Urinary bladder (tissue), 4 donors: Measurements from ENCODE around the gene C2orf68. TPM values are rescaled to one million over a fixed set of nuclear protein-coding genes. Genes with fewer than 3 reads are reported as not detected.
A peak's percentile ranks its signal among the peaks of the same experiment; 100 is the strongest.
"Not testable (repeated sequence)": the region's sequence is repeated elsewhere in the genome, so short reads cannot be mapped to it uniquely, and the experiment has no call there.

Experiments
- DNase-seq: peaks from one replicate; pipeline ENCODE4 v3.0.0-alpha.2; 2015; ENCODE audit errors: extremely low spot score
- H3K27ac ChIP-seq: one replicate; pipeline ENCODE4 v1.5.1; 2013; ENCODE audit warnings: low read depth, mild to moderate bottlenecking, moderate library complexity
- H3K36me3 ChIP-seq: one replicate; pipeline ENCODE4 v1.6.1; 2013; ENCODE audit warnings: mild to moderate bottlenecking, moderate library complexity; ENCODE audit not compliant: insufficient read depth
- H3K4me1 ChIP-seq: one replicate; pipeline ENCODE4 v1.6.1; 2013; ENCODE audit warnings: mild to moderate bottlenecking, moderate library complexity; ENCODE audit not compliant: insufficient read depth
- H3K4me3 ChIP-seq: one replicate; pipeline ENCODE4 v1.5.1; 2013; ENCODE audit warnings: low read depth, low read length
- WGBS: extraction: QIAGEN DNeasy Blood & Tissue Kit; methylation state at CpG from one replicate; pipeline ENCODE4 v1.1.7; 2013; 5-methylcytosine and 5-hydroxymethylcytosine counted together
- polyA plus RNA-seq: library from polyadenylated mRNA; stranded (reverse); fragments of 200-250 nt; gene quantifications from one replicate; pipeline ENCODE4 v1.2.3, GENCODE V29; 2013
- total RNA-seq: library from RNA; depleted of rRNA; stranded (reverse); fragments of >200 nt; gene quantifications from one replicate; pipeline ENCODE4 v1.2.3, GENCODE V29; 2014
- donor health status: healthy with polysubstance abuse.
- donor health status: healthy.

C2orf68 gene
- total and polyA plus RNA-seq, 2 donors, result 20.0 to 40.8 TPM

- no peaks in the 10 kb centered on the region for H3K4me1 ChIP-seq
- no peak for DNase-seq
- WGBS, result 83% methylated on average over 17 of the region's 17 CpGs
- peaks cover 3% of the 10 kb centered on the region for H3K36me3 ChIP-seq
- no peak overlapping the region for H3K4me3 ChIP-seq
- H3K27ac ChIP-seq, result no peak overlapping the region
These were observed 3.5 kb upstream of the C2orf68 start for GRCh38 chr2:85615413-85615728.

- H3K4me1 ChIP-seq, H3K36me3 ChIP-seq, H3K4me3 ChIP-seq, DNase-seq, H3K27ac ChIP-seq: not testable (repeated sequence)
- 89% methylated on average over 7 of the region's 7 CpGs for WGBS
These were observed 2.9 kb upstream of the C2orf68 start for GRCh38 chr2:85614757-85615156.

- H3K4me3 ChIP-seq, result no peak overlapping the region
- H3K27ac ChIP-seq, result no peak overlapping the region
- 70% methylated on average over 10 of the region's 10 CpGs for WGBS
- DNase-seq, result no peak
- no peaks in the 10 kb centered on the region for H3K36me3 ChIP-seq
- no peaks in the 10 kb centered on the region for H3K4me1 ChIP-seq
These were observed 2.0 kb upstream of the C2orf68 start for GRCh38 chr2:85613717-85614515.

GRCh38 chr2:85611217-85611704 is 605 bp downstream of the C2orf68 start:
- Histone ChIP-seq H3K4me3 (peak overlapping the region; percentile 83), H3K4me1 (no peaks in the 10 kb centered on the region), H3K36me3 (no peaks in the 10 kb centered on the region), H3K27ac (peak overlapping the region; percentile 88)
- WGBS, result 6% methylated on average over 24 of the region's 24 CpGs
- DNase-seq, result no peak

GRCh38 chr2:85607268-85608215 is 4.3 kb downstream of the C2orf68 start:
- WGBS, result 78% methylated on average over 9 of the region's 9 CpGs
- DNase-seq, result no peak
- no peak overlapping the region for H3K27ac ChIP-seq
- H3K4me3 ChIP-seq, result no peak overlapping the region
- no peaks in the 10 kb centered on the region for H3K4me1 ChIP-seq
- H3K36me3 ChIP-seq, result no peaks in the 10 kb centered on the region

- DNase-seq, result no peak
- no peak overlapping the region for H3K4me3 ChIP-seq
- no peaks in the 10 kb centered on the region for H3K4me1 ChIP-seq
- no peaks in the 10 kb centered on the region for H3K36me3 ChIP-seq
- 57% methylated on average over 7 of the region's 7 CpGs for WGBS
- no peak overlapping the region for H3K27ac ChIP-seq
These were observed 5.8 kb downstream of the C2orf68 start for GRCh38 chr2:85606116-85606455.

- Histone ChIP-seq H3K4me3 (no peak overlapping the region), H3K4me1 (no peaks in the 10 kb centered on the region), H3K27ac (no peak overlapping the region), H3K36me3 (no peaks in the 10 kb centered on the region)
- WGBS, result 29% methylated on average over 4 of the region's 4 CpGs
- peak; percentile 60 for DNase-seq
These were observed 6.3 kb downstream of the C2orf68 start for GRCh38 chr2:85605406-85606115.

GRCh38 chr2:85604568-85605339 is 7.1 kb downstream of the C2orf68 start:
- WGBS, result 54% methylated on average over 6 of the region's 6 CpGs
- Histone ChIP-seq H3K27ac (no peak overlapping the region), H3K36me3 (no peaks in the 10 kb centered on the region), H3K4me1 (no peaks in the 10 kb centered on the region), H3K4me3 (no peak overlapping the region)
- DNase-seq, result no peak

GRCh38 chr2:85604133-85604444 is 7.8 kb downstream of the C2orf68 start:
- not testable (repeated sequence) for H3K4me1 ChIP-seq, H3K36me3 ChIP-seq, DNase-seq, H3K27ac ChIP-seq, H3K4me3 ChIP-seq
- 84% methylated on average over 3 of the region's 3 CpGs for WGBS

GRCh38 chr2:85602476-85603234 is 9.2 kb downstream of the C2orf68 start, which contains the start of gene TMEM150A:
TSS of gene TMEM150A (minus strand) at chr2:85602698. CDS start at chr2:85601948, 750 bp downstream.
- Histone ChIP-seq H3K4me1 (no peaks in the 10 kb centered on the region), H3K27ac (peak within 1 kb of the TSS; percentile 51), H3K4me3 (peak within 1 kb of the TSS; percentile 62), H3K36me3 (no peaks in the 10 kb centered on the region)
- DNase-seq, result peak; percentile 80
- WGBS, result under 1% methylated on average over 73 of the region's 73 CpGs

GRCh38 chr2:85601771-85602475 is 9.9 kb downstream of the C2orf68 start:
- no peak for DNase-seq
- Histone ChIP-seq H3K27ac (peak overlapping the region; percentile 49), H3K36me3 (no peaks in the 10 kb centered on the region), H3K4me3 (peak overlapping the region; percentile 62), H3K4me1 (no peaks in the 10 kb centered on the region)
- WGBS, result 6% methylated on average over 36 of the region's 36 CpGs
